Middle frontal gyrus (tissue), 1 donor: ENCODE results near the gene PPP3CB.

Experiments
- DNase-seq: peaks from one replicate; pipeline ENCODE4 v3.0.0-alpha.2; 2015; ENCODE audit warnings: low spot score; ENCODE audit errors: extremely low spot score

PPP3CB gene

DNA sequence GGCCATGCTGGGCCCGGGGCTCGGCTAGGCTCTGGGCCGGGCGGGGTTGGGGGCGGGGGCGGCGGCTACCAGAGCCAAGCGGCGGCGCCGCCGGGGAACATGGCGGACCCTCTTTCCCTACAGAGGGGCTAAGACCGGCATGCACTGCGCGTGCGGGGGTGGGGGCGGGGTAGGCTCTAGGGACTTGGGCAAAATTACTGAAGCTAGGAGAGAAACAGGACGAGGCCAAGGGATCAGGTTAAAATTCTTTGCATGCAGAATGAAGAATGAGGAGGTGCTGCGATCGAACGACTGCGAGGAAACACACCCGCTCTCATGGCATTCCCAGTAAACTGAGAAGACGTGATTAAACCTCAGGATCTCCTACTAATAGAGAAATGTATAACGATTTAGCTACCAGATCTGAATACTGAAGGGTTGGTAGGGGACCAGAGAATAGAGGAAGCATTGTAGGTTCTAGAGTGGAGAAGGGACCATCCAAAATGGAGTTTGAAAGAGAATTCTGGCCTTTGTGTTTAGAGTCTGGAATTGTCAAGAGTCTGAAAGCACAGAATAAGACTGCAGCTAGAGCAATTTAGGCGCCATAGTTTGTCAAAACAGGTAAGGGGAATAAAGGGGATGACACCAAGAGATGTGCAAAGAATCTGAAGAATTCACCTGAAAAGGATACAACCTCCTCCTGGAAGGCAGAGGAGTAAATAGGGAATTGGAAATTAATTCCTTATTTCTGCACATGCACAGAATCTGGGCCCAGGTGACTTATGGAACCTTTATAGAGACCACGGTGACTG is at the start of gene PPP3CB:
PPP3CB (minus strand) TSS at position 141 of the 791 bp plus-strand sequence; CDS start at position 6, 135 bp downstream.
- DNase-seq = peak; percentile 76

DNA sequence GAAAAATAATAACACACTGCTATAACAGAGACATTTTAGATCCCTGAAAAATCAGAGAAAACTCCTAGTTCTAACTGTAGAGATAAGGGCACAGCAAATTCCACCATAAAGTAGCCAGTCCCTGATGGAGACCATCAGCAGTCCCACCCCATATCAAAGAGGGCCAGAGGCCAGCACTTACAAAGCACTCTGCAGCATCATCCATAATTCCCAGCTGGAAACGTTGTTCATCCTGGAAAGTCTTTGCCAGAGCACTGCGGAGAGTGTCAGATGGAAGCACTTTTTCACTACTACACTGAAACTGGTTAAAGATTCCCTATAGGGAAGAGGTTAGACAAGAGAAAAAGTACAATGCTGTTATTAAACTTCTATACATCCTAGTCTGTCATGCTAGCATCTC is 49.5 kb upstream of the PPP3CB start:
- no peak for DNase-seq

DNA sequence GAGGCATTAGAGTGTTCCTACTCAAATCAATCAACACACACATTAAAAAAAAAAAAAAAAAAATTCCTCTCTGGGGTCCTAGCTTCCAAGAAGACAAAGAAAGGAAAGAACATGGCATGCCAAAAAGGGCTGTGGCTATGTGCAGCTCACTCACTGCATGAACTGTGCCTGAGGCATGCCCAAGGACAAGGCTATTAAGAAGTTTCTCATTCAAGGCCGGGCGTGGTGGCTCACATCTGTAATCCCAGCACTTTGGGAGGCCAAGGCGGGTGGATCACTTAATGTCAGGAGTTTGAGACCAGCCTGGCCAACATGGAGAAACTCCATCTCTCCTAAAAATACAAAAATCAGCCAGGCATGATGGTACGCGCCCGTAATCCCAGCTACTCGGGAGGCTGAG is 41.9 kb upstream of the PPP3CB start:
- DNase-seq = no peak

DNA sequence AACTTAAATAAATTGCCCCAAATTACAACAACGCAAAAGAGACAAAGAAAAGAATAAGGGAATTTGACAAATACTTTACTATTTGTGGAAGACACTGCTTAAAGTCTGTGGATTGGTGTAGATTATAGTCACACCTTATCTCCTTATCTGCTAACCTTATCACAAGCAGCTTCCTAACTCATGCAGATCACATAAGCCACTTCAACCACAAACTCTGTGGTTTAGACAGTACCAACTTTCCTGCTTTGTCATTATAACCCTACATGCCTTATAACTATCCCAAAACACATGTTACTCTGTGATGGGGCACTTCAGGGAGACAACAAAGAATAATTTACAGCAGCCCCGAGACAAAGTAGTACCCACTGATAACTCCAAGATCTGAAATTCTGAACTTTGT is 41.5 kb upstream of the PPP3CB start:
- no peak for DNase-seq

DNA sequence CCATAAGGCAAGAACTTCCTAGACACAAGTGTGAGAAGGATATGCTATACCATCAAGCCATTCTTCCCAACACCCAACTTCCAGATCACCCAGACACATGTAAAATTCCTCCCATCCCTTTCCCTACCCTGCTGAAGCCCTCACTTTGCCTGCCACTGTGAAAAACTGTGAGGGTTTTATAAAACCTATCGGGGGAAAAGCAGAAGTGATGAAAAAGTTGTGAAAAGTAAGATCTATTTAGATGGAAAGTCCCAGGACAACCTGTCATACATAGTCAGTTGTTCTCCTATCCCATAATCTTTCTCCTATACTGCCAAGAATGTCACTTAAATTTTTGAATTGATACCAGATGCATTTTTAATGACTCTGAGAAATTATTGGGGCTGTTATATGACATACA is 39.0 kb upstream of the PPP3CB start:
- DNase-seq = no peak

DNA sequence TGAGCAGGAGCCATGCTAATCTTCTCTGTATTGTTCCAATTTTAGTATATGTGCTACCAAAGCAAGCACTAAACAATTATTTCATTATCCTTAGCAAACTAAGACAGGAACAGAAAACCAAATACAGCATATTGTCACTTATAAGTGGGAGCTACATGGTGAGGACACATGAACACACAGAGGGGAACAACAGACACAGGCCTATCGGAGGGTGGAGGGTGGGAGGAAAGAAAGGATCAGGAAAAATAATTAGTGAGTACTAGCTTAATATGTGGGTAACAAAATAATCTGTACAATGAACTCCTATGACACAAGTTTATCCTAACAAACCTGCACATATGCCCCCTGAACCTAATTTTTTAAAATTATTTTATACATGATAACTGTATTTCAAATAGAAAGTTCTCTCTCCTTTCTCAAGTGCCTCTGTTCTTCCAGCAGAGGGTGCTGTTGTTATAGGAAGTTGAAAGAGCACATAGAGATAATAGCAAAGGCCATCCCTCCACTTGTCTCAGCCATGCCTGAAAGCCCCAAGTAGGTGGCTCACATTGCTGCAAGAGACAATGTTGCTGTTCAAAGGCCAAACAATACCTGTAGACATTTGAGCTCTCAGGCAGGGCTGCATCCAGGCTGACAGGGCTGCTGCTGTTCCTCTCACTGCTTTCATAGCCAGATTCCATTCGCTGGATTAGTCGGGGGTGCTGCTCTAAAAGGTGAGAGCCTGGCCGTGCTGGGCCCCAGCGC is 33.4 kb upstream of the PPP3CB start:
- peak; percentile 79 for DNase-seq

DNA sequence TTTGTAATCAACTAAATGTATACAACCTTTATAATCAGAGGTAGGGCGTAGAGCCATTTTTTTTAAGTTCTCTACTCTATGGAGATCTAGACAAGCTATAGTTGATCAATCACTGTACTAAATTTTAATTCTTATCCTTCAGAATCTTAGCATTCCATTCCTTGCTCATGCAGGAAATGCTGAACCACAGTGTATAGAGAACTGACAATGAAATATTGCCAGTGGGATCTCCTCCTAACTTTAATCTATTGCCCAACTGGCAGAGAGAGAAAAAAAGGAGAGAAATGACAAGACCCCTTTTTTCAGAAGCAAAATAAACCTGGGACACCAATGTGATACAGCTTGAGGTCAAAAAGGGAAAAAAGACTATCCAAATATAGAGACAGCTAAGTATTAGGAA is 26.4 kb upstream of the PPP3CB start:
- DNase-seq = no peak

DNA sequence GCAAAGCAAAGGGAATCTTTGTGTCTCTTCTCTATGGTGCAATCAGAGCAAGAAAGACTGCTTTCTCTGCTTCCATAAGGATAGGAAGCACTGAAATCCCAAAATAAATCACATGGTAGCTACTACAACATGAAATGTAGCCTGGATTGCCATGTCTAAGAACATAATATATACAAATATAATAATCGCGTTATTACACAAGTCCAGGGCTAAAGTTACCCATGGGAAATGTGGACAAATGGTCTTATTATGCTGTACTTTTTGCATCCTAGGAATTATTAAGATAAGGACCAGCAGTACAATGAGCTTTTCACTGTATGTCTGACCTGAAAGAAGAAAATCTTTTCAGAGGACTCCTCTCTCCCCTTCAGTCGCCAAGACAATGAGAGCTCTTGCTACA is 23.5 kb upstream of the PPP3CB start:
- DNase-seq = no peak

DNA sequence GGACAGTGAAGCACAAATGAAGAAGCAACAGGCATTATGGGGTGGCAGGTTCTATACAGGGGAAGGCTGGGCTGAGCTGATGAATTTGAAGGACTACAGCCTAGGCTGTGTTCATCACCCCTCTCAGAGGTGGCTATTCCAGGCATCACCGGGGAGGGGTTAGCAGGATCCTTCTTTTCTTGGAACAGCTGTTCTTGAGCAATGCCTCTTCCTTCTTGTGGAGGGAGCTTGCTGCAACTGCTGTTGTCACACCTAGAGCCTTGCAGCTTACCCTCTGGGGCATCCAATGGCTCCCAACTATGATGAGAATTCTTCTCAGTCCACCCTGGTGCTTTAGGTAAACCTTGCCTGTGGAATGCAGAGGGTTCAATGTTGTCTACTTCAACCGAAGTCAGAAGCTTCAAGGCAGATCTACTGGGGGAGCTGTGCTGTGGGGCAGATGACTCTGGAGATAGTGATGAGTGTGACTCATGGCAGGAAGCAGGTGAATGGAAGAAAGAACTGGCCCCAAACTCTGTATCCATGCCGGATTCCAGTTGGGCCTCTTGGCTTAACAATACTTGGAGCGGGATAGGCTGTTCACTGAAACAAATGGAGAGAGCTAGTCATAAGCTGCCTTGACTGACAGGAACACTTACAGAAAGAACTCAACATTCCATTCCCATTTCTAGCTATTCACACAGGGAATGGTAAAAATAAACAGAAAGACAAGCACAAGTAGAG is 21.5 kb upstream of the PPP3CB start:
- DNase-seq = no peak

DNA sequence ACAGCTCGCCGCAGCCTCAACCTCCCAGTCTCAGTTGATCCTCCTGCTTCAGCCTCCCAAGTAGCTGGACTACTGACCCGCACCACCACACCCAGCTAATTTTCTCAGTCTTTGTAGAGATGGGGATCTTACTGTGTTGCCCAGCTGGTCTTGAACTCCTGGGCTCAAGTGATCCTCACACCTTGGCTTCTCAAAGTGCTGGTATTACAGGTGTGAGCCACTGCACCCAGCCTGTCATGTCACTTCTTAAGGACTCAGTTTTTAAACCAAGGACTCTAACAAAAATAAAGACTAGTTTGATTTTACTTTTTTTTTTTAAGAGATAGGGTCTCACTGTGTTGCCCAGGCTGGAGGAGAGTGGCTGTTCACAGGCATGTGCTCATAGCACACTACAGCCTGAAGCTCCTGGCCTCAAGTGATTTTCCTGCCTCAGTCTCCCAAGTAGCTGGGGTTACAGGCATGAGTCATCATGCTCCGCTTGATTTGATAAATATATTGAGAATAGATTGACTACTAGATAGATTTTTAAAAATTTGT is 16.5 kb upstream of the PPP3CB start:
- DNase-seq = no peak

DNA sequence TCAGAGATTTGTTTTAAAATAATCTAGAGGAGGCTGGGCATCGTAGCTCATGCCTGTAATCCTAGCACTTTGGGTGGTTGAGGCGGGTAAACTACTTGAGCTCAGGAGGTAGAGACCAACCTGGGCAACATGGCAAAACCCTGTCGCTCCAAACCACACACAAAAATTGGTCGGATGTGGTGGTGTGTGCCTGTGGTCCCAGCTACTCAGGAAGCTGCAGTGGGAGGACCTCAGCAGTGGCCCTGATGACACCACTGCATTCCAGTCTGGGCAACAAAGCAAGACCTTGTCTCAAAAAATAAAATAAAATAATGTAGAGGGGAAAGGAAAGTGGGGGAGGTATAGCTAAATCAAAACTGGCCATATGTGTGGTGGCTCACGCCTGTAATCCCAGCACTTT is 13.9 kb upstream of the PPP3CB start:
- no peak for DNase-seq

DNA sequence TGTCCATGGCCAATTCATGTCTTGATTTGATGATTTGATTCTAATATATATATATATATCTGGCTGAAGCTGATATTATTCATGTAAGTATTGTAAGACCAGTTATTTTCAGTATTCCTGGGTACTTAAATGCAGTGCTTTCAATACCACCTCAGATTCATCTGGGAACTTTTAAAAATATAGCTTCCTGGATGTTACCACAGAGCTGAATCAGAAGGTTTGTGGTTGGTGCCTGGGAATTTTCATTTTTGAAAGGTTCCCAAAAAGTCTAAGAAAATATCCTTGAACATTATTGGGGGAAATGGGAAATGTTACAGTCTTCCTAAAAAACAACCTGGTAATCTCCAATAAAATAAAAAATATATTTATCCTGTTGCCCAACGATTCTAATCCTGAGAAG is 10.7 kb upstream of the PPP3CB start:
- DNase-seq = no peak

DNA sequence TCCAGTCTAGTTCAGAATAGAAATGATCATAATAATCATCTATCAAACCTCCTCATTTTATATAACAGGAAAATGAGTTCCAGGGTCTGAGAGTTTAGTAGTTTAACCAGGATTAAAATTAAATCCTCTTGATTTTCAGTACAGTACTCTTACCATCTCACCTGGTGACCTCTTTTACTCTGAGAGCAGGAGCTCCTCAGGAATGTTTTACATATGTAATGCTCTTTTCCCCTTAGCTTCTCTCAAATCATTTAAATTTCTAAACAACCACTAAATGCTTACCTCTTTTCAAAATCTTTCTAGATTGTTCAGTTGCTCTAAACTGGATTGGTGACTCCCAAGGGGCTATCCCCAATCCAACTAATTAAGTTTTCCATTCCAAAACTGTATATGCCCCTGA is 10.2 kb upstream of the PPP3CB start:
- no peak for DNase-seq

DNA sequence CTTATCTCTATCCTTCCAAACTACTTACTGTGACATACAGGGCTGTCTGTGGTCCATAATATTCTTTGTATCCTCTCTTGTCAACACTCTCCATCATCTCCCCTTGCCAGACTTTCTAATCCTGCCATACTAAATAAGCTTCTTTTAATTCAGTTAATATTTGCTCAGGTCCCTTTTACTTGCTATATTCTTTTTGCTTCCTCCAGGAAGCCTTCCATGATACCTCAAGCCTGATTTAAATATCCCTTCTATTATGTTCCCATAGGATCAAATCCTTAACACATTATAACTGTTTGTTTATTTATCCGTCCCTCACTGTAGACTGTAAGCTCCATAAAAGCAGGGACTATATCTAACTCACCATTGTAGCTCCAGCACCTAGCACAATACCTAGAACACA is 7.2 kb upstream of the PPP3CB start:
- DNase-seq = no peak

DNA sequence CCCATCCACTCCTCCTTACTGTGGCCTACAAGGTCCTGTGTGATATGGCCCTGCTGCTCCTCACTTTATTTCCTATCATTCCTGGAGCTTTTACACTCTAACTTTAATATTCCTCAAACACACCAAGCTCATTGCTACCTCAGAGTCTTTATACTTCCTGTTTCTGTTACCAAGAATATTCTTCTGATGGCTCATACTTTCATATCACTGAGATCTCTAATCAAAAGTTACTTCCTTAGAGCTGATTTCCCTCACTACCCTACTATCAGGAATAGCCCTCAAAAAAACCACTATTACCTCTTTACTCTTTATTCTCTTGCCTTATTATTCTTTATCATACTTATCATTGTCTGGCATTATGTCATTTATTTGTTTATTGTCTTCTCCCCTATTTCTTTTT is 5.8 kb upstream of the PPP3CB start:
- DNase-seq = no peak

DNA sequence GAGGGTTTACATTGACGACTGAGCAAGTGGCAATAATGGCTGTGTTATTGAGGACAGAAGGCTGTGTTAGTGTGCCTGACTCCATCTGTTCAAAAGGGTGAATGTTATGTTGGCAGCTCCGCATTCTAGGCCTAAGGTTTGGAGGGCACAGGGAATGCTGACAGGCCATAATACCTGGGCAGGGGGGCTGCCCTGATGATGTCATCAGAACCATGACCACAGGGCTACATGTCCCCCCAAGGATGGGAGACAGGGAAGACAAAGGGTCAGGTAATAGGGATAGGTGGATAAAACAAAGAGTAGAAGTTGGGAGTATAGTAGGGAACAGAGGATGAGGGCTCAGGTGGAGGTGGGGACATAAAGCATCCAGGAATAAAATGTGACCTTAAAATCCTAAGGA is 1.8 kb upstream of the PPP3CB start:
- DNase-seq = no peak

DNA sequence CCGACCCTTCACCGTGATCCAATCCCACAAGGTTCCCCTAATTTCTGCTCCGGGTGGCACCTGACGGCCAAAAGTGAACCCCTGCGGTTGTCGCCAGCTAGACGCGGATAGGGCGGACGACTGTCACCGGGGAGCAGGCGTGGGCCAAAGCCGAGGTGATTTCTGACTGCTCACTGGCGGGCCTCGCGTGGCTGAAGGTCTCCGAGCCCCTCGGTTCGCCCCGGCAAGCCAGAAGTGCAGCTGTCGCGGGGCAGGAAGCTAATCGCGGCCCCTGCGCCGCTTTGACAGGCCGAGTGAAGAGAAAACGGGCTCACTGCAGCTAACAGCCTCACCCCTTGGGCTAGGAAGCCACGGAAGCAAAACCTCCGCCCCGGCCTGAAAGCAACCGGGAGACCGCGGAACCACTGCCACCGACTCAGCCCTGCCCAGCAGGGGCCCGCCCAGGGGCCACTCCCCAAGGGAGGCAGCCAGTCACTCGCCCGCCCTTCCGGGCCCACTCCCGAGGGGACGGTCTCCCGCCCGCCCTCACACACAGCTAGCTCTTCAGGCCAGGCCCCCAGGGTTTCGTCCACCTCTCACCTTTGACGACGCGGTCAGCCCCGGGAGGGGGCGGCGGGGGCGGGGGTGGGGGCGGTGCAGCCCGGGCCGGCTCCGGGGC is 469 bp downstream of the PPP3CB start:
- no peak for DNase-seq

DNA sequence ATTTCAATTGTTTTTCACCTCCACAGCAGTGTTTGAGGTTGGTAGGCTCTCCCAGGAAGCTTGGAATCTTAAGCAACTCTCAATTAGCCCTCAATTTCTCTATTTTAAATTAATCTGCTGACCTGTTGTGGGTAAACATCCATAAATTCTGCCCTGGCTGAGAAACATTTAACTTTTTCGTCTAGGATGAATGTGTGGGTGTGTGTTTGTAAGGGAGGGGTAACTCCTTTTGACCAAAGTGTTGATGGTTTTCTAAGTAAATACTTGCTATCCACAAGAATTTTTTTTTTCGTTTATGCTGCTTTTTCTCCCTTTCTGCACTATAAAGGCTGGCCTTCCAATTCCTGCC is 973 bp downstream of the PPP3CB start:
- DNase-seq = no peak

DNA sequence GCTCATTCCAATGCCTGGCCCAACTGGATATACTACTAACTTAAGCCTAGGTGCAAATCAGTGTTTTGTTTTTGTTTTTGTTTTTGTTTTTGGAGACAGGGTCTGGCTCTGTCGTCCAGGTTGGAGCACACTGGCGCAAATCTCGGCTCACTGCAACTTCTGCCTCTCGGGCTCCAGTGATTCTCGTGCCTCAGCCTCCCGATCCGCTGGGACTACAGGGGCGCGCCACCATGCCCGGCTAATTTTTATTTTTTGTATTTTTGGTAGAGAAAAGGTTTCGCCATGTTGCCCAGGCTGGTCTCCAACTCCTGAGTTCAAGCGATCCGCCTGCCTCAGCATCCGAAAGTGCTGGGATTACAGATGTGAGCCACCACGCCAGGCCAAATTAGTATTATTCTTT is 1.6 kb downstream of the PPP3CB start:
- DNase-seq = no peak

DNA sequence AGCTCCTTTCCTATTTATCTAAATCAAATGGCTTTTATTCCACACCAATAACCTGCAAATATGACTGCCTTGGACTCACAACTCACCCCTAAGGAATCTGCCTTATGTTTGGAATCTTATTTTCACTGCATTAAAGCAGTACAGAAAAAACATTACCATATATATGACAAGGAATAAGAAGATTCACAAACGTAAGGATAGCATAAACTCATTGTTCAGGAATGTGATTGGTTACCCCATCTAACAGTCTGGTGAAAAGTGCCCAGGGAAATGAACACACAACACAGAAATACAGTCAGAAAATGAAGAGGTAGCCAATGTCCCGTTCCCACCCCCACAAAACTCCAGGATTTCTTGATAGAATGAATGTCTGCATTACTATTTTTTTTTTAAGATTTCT is 2.0 kb downstream of the PPP3CB start:
- DNase-seq = no peak

DNA sequence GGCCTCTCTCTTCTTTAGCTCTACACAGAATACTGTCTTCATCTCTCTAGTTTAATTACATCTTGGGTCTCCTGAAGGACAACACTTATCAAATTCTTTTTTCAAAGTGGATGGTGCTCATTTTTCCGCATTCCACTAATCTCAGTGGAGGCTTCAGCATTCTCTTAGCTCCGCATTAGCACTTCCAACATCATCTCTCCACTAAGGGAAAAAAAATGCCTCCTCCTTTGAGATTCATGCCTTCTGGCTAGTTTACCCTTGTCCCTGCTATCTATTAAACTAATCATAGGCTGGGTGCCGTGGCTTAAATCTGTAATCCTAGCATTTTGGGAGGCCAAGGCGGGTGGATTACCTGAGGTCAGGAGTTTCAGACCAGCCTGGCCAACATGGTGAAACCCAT is 9.2 kb downstream of the PPP3CB start:
- no peak for DNase-seq

DNA sequence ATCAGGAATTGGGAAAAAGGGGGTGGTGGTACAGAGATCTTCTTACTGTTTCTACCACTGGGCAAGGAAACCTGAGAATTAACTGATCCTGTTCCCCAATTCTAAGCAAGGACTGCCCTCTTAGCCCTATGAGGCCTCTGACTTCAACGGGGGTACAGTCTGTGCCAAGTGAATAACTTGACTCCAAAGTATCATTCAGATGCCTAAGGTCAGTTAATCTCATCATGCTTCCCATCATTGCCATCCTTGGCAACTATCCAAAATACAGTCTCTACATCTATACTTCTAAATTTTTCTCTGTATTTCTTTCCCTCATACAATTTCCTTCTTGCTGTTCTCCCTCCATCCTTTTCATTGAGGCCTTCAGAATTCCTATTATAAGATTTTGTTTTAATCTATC is 10.5 kb downstream of the PPP3CB start:
- DNase-seq = no peak
